Thyroid gland (tissue), 4 donors: Measurements from ENCODE around the gene DTNB. TPM values are rescaled to one million over a fixed set of nuclear protein-coding genes. Genes with fewer than 3 reads are reported as not detected.

Experiments
- DNase-seq, 2 donors: peaks; one replicate each; pipeline ENCODE4 v3.0.0-alpha.2; 2019
- H3K27ac ChIP-seq, 3 donors: fragments of 200-600 bp; sonication (generic); 1 replicate in 2 of 3; 2 replicates in 1 of 3; pipeline ENCODE4 v1.5.1; 2016 to 2019; ENCODE audit warnings: mild to moderate bottlenecking in 1 of 3, moderate library complexity in 1 of 3
- H3K27me3 ChIP-seq: fragments of 200-600 bp; sonication (generic); one replicate; pipeline ENCODE4 v1.5.1; 2019
- H3K36me3 ChIP-seq, 2 donors: fragments of 200-600 bp; sonication (generic); one replicate each; pipeline ENCODE4 v1.5.1; 2016 to 2019
- H3K4me1 ChIP-seq, 2 donors: fragments of 200-600 bp; sonication (generic); one replicate each; pipeline ENCODE4 v1.5.1; 2017 to 2019
- H3K4me3 ChIP-seq, 3 donors: fragments of 200-600 bp; sonication (generic); replicated peaks in 1 of 3; 1 replicate in 2 of 3; 2 replicates in 1 of 3; pipeline ENCODE4 v1.5.1; 2016; ENCODE audit warnings: mild to moderate bottlenecking in 1 of 3
- H3K9me3 ChIP-seq: fragments of 200-600 bp; sonication (generic); one replicate; pipeline ENCODE4 v1.5.1; 2017
- POLR2A ChIP-seq, 2 donors: fragments of 450-650 bp; IDR thresholded peaks; one replicate each; pipeline ENCODE4 v1.6.1; 2017; ENCODE audit warnings: antibody characterized with exemption in 2 of 2, mild to moderate bottlenecking in 2 of 2, moderate library complexity in 1 of 2
- WGBS, 2 donors: methylation state at CpG; one replicate each; pipeline ENCODE4 v1.1.5; 2017; 5-methylcytosine and 5-hydroxymethylcytosine counted together
- intact Hi-C: fragments of 100-400 bp; cut with DNase I; formaldehyde crosslinking; loops from one replicate; pipeline ENCODE4 v1.15.1; 2023
- total RNA-seq, 4 donors: library from RNA; depleted of rRNA; stranded (reverse); fragments of >200 nt; gene quantifications; one replicate each; pipeline ENCODE4 v1.2.3, GENCODE V29; 2016
- TF ChIP-seq, protein P1 (sequence below), 6 experiments: fragments of 200-600 bp in 3 of 6; fragments of 450-650 bp in 3 of 6; sonication (generic) in 3 of 6; IDR thresholded peaks; one replicate each; pipeline ENCODE4 v1.5.1; 2016 to 2019; ENCODE audit warnings: antibody characterized with exemption in 6 of 6, mild to moderate bottlenecking in 2 of 6, inconsistent platforms in 1 of 6, moderate library complexity in 1 of 6

DTNB gene
- total RNA-seq, 4 donors from 2014 or later: 38.9 to 75.2 (median 55.5) TPM

DNA sequence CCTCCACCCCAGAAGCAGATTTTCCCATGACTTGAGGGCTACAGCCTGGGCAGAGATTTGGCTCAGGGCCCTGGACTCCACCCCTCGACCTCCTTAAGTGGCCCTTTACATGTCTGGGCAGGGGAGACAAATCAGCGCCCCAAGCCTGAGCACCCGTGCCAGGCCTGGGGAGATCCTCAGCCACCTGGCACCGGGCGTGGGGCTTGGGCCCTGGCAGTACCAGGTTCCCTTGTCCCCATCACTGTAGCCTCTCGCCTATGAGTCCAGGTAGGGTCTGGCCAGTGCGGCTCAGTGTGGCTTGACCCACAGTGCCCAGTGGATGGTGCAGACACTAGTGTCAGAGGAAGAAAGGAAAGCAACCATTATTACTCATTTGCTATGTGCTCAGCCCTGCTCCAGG, 309.6 kb downstream of the DTNB start:
- H3K27ac ChIP-seq: no peak overlapping the region
- DNase-seq: peak in 1 of 2 donors; percentile 43
- no peaks in the 10 kb centered on the region for H3K27me3 ChIP-seq
- WGBS, 2 donors: 59 to 64% methylated on average over 5 to 6 of the region's 7 CpGs
- H3K36me3 ChIP-seq: no peaks in the 10 kb centered on the region
- no peaks in the 10 kb centered on the region for H3K9me3 ChIP-seq
- TF ChIP-seq, protein P1, sequence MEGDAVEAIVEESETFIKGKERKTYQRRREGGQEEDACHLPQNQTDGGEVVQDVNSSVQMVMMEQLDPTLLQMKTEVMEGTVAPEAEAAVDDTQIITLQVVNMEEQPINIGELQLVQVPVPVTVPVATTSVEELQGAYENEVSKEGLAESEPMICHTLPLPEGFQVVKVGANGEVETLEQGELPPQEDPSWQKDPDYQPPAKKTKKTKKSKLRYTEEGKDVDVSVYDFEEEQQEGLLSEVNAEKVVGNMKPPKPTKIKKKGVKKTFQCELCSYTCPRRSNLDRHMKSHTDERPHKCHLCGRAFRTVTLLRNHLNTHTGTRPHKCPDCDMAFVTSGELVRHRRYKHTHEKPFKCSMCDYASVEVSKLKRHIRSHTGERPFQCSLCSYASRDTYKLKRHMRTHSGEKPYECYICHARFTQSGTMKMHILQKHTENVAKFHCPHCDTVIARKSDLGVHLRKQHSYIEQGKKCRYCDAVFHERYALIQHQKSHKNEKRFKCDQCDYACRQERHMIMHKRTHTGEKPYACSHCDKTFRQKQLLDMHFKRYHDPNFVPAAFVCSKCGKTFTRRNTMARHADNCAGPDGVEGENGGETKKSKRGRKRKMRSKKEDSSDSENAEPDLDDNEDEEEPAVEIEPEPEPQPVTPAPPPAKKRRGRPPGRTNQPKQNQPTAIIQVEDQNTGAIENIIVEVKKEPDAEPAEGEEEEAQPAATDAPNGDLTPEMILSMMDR (IDR thresholded peaks at IDR 0.05): no peak
- no peak for TF ChIP-seq POLR2A (IDR thresholded peaks at IDR 0.05)
- intact Hi-C loops: no loop called here
- H3K4me1 ChIP-seq: peaks cover 0 to 6% of the 10 kb centered on the region in 2 donors
- no peak overlapping the region for H3K4me3 ChIP-seq

GRCh38 chr2:25362434-25363145, 310.8 kb downstream of the DTNB start:
- intact Hi-C loops: no loop called here
- H3K27ac ChIP-seq: peak overlapping the region in 1 of 3 donors; percentile 57

GRCh38 chr2:25362049-25362433, 311.3 kb downstream of the DTNB start:
- Histone ChIP-seq H3K4me3 (peak overlapping the region in 1 of 3 donors; percentile 14), H3K27me3 (no peaks in the 10 kb centered on the region), H3K36me3 (no peaks in the 10 kb centered on the region), H3K27ac (peak overlapping the region in 1 of 3 donors; percentile 57), H3K4me1 (peaks cover 0 to 6% of the 10 kb centered on the region in 2 donors), H3K9me3 (no peaks in the 10 kb centered on the region)
- TF ChIP-seq, protein P1 (IDR thresholded peaks at IDR 0.05): peak; percentile 83 to 98 (median 93)
- peak in 1 of 2 donors; percentile 77 for TF ChIP-seq POLR2A (IDR thresholded peaks at IDR 0.05)
- WGBS, 2 donors: 0% methylated on average over 5 to 15 of the region's 16 CpGs
- intact Hi-C loops: no loop called here
- peak; percentile 87 to 89 for DNase-seq

More at GRCh38 chr2:25362434-25363145, 310.8 kb downstream of the DTNB start:
- H3K36me3 ChIP-seq: no peaks in the 10 kb centered on the region
- TF ChIP-seq, protein P1 (IDR thresholded peaks at IDR 0.05): no peak
- no peak for TF ChIP-seq POLR2A (IDR thresholded peaks at IDR 0.05)
- H3K4me3 ChIP-seq: peak overlapping the region in 1 of 3 donors; percentile 14
- 58 to 63% methylated on average over 21 of the region's 21 CpGs for WGBS, 2 donors
- no peaks in the 10 kb centered on the region for H3K27me3 ChIP-seq
- peak; percentile 40 to 44 for DNase-seq
- H3K9me3 ChIP-seq: no peaks in the 10 kb centered on the region
- H3K4me1 ChIP-seq: peaks cover 0 to 6% of the 10 kb centered on the region in 2 donors

GRCh38 chr2:25361261-25362048, 311.9 kb downstream of the DTNB start:
- Histone ChIP-seq H3K27me3 (no peaks in the 10 kb centered on the region), H3K27ac (no peak overlapping the region), H3K4me1 (peaks cover 0 to 6% of the 10 kb centered on the region in 2 donors), H3K9me3 (no peaks in the 10 kb centered on the region), H3K4me3 (peak overlapping the region in 1 of 3 donors; percentile 14), H3K36me3 (no peaks in the 10 kb centered on the region)
- intact Hi-C loops: loop anchor here (2.0 kb wide), 1 partner anchor 19 kb away; no protein-coding TSS in a partner anchor
- TF ChIP-seq POLR2A (IDR thresholded peaks at IDR 0.05): no peak
- TF ChIP-seq, protein P1 (IDR thresholded peaks at IDR 0.05): no peak
- no peak for DNase-seq
- 43 to 49% methylated on average over 21 to 29 of the region's 34 CpGs for WGBS, 2 donors
